Measurements from ENCODE around the gene MBOAT7. TPM values are rescaled to one million over a fixed set of nuclear protein-coding genes. Genes with fewer than 3 reads are reported as not detected.

MBOAT7 gene
- polyA plus RNA-seq, 10 donors, result 19.7 to 34.6 (median 28.0) TPM

Other genes starting within 250 kb of the MBOAT7 start
- 1 to 10 TPM in 1 of 10 donors, under 1 TPM in 9; 0.39 to 1.0 (median 0.55) TPM for gene CACNG8, start 226.6 kb downstream of the MBOAT7 start, polyA plus RNA-seq (ENCODE audit: insufficient read length in 10 of 10)
- gene CACNG6, start 197.9 kb downstream of the MBOAT7 start, polyA plus RNA-seq (ENCODE audit: insufficient read length in 10 of 10), result 10 to 100 TPM; 21.1 to 29.6 (median 22.9) TPM
- gene VSTM1, start 125.7 kb downstream of the MBOAT7 start, polyA plus RNA-seq (ENCODE audit: insufficient read length in 10 of 10), result under 1 TPM in 2 of 10 donors, not detected in 8; 0.22 to 0.35 TPM
- not detected for gene TARM1, start 108.2 kb downstream of the MBOAT7 start, polyA plus RNA-seq (ENCODE audit: insufficient read length in 10 of 10)
- gene OSCAR, start 88.8 kb downstream of the MBOAT7 start, polyA plus RNA-seq (ENCODE audit: insufficient read length in 10 of 10), result under 1 TPM; 0.11 to 0.54 (median 0.43) TPM
- 100 to 1,000 TPM in 5 of 10 donors, 10 to 100 TPM in 5; 76.3 to 116 (median 98.6) TPM for gene NDUFA3, start 86.7 kb downstream of the MBOAT7 start, polyA plus RNA-seq (ENCODE audit: insufficient read length in 10 of 10)
- gene TFPT, start 73.9 kb downstream of the MBOAT7 start, polyA plus RNA-seq (ENCODE audit: insufficient read length in 10 of 10), result 10 to 100 TPM in 9 of 10 donors, 1 to 10 TPM in 1; 9.8 to 17.7 (median 13.4) TPM
- gene PRPF31, start 73.8 kb downstream of the MBOAT7 start, polyA plus RNA-seq (ENCODE audit: insufficient read length in 10 of 10), result 10 to 100 TPM; 35.0 to 52.0 (median 45.4) TPM
- gene CNOT3, start 51.8 kb downstream of the MBOAT7 start, polyA plus RNA-seq (ENCODE audit: insufficient read length in 10 of 10), result 10 to 100 TPM; 30.0 to 46.6 (median 35.3) TPM
- 10 to 100 TPM in 1 of 10 donors, 1 to 10 TPM in 9; 5.7 to 10.3 (median 7.9) TPM for gene LENG1, start 29.9 kb downstream of the MBOAT7 start, polyA plus RNA-seq (ENCODE audit: insufficient read length in 10 of 10)
- 1 to 10 TPM; 1.3 to 4.5 (median 3.0) TPM for gene TMC4, start 16.4 kb downstream of the MBOAT7 start, polyA plus RNA-seq (ENCODE audit: insufficient read length in 10 of 10)
- 10 to 100 TPM; 20.8 to 37.2 (median 30.6) TPM for gene TSEN34, start 1.7 kb upstream of the MBOAT7 start, polyA plus RNA-seq (ENCODE audit: insufficient read length in 10 of 10)
- 1,000 to 10,000 TPM; 1,602 to 2,705 (median 2,168) TPM for gene RPS9, start 11.3 kb upstream of the MBOAT7 start, polyA plus RNA-seq (ENCODE audit: insufficient read length in 10 of 10)
- 1 to 10 TPM in 9 of 10 donors, under 1 TPM in 1; 0.79 to 3.8 (median 2.3) TPM for gene LILRB3, start 33.4 kb upstream of the MBOAT7 start, polyA plus RNA-seq (ENCODE audit: insufficient read length in 10 of 10)
- gene LILRA6, start 53.2 kb upstream of the MBOAT7 start, polyA plus RNA-seq (ENCODE audit: insufficient read length in 10 of 10), result 1 to 10 TPM; 1.1 to 2.6 (median 1.5) TPM
- 10 to 100 TPM in 1 of 10 donors, 1 to 10 TPM in 9; 6.8 to 11.2 (median 8.9) TPM for gene LILRB5, start 67.7 kb upstream of the MBOAT7 start, polyA plus RNA-seq (ENCODE audit: insufficient read length in 10 of 10)
- gene LILRB2, start 91.5 kb upstream of the MBOAT7 start, polyA plus RNA-seq (ENCODE audit: insufficient read length in 10 of 10), result 1 to 10 TPM; 1.2 to 2.3 (median 1.7) TPM
- 1 to 10 TPM in 1 of 10 donors, under 1 TPM in 9; 0.37 to 1.1 (median 0.54) TPM for gene LILRA5, start 123.6 kb upstream of the MBOAT7 start, polyA plus RNA-seq (ENCODE audit: insufficient read length in 10 of 10)
- gene LILRA4, start 149.6 kb upstream of the MBOAT7 start, polyA plus RNA-seq (ENCODE audit: insufficient read length in 10 of 10), result under 1 TPM in 2 of 10 donors, not detected in 8; 0.17 to 0.20 TPM
- gene LAIR1, start 175.4 kb upstream of the MBOAT7 start, polyA plus RNA-seq (ENCODE audit: insufficient read length in 10 of 10), result 10 to 100 TPM in 1 of 10 donors, 1 to 10 TPM in 9; 5.6 to 11.0 (median 7.4) TPM
- 1 to 10 TPM; 2.6 to 6.1 (median 3.9) TPM for gene TTYH1, start 225.9 kb upstream of the MBOAT7 start, polyA plus RNA-seq (ENCODE audit: insufficient read length in 10 of 10)

Measured in muscle of back (tissue), 10 donors.